GM19035 (cell line): ENCODE measurements around the gene PTP4A2.

Source experiments
- ATAC-seq: cut with Tn5 transposase; IDR thresholded peaks from one replicate; pipeline ENCODE4 v1.9.1; 2021; ENCODE audit not compliant: unreplicated experiment

PTP4A2 gene

GRCh38 chr1:31862071-31862470 lies 76.1 kb downstream of the PTP4A2 start:
- no peak for ATAC-seq

DNA sequence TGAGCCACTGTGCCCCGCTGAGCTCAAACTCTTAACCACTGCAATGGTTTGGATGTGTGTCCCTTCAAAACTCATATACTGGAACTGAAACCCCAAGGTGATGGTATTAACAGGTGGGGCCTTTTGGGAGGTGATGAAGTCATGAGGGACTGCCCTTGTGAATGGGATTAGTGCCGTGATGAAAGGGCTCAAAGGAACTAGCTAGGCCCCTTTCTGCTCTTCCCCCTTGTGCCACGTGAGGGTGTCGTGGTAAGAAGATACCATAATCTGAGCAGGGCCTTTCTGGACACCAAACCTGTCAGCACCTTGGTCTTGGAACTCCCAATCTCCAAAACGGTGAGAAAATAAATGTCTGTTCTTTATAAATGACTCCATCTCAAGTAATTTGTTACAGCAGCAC lies 76.8 kb downstream of the PTP4A2 start:
- ATAC-seq: no peak

DNA sequence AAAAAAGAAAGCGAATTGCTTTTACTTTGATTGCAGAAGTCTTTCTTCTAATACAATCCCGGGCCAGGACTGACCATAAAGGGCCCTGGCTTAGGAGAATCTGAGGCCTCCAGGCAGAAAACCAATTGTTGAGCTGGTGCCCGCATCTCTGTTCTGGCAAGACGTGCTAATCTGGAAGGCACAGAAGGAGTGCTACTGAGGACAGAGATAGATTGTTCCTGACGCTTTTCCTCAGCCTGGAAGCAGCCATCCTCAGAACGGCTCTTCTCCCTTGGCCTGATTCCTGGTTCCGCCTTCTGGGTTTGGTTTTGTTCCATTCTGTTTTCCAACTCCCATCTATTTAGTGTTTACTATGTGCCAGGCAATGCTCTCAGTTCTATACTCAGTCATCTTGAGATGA lies 77.6 kb downstream of the PTP4A2 start:
- ATAC-seq: no peak

DNA sequence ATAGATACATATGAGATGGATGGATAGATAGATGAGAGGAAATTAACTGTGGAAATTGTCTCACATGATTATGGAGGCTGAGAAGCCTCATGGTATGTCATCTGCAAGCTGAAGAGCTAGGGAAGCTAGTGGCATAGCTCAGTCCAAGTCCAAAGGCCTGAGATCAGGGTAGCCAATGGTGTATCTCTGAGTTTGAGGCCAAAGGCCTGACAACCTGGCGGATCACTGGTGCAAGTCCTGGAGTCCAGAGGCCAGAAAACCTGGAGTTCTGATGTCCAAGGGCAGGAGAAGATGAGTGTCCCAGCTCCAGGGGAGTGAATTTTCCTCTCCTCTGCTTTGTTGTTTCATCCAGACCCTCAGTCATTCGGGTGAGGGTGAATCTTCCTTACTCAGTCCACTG lies 78.4 kb downstream of the PTP4A2 start:
- ATAC-seq: no peak

GRCh38 chr1:31859044-31859443 lies 79.1 kb downstream of the PTP4A2 start:
- ATAC-seq: no peak

- ATAC-seq: no peak
These were observed 80.3 kb downstream of the PTP4A2 start for GRCh38 chr1:31857863-31858262.
